ENCODE measurements around the gene DAD1. TPM values are rescaled to one million over a fixed set of nuclear protein-coding genes. Genes with fewer than 3 reads are reported as not detected.
A peak's percentile ranks its signal among the peaks of the same experiment; 100 is the strongest.

Gene DAD1
- polyA plus RNA-seq, 1 donor (not counting 4 experiments of a cell fraction or from before 2014, with no cell fraction given): 351 TPM

DNA sequence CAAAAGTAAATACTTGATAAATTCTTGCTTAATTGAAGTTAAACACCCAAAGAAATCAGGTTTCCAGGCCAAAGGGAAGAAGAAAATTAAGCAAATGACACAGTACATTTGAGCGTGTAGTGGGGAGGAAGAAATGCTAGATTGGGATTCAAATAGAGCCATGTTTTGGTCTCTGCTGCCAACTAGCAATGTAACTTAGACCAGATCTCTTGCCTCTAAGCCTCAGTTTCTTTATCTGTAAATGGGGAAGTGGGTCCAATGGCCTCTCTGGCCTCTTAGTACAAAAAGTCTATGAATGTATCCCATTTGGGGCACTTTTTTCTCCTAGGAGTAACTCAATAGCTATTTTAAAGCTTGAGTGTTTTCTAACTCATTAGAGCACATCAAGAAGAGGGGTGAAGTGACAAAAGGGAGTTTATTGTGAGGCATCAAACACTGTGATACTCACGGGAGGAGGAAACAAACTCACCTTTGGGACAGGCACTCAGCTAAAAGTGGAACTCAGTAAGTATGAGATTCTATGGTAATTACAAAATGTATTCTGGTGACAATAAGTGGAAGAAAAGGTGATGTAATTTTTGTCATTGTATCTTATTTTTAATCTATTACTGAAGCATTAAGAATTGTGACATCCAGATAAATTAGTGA is 55.8 kb downstream of the DAD1 start:
- TF ChIP-seq CTCF (optimal IDR thresholded peaks at IDR 0.05 in 1 of 3, IDR thresholded peaks at IDR 0.05 in 1 of 3, conservative IDR thresholded peaks at IDR 0.05 in 1 of 3; ENCODE audit: extremely low read depth in 1 of 3, insufficient read depth in 2 of 3, low read length in 3 of 3) (no peak), EZH2 (IDR thresholded peaks at IDR 0.05; ENCODE audit: low read length) (no peak)
- Histone ChIP-seq H3K9me1 (ENCODE audit: control insufficient read depth, extremely low read depth, insufficient read depth, low read length) (no peaks in the 10 kb centered on the region), H3K27ac (ENCODE audit: control insufficient read depth, insufficient read depth, low read length) (no peak overlapping the region), H3K36me3 (ENCODE audit: control insufficient read depth in 2 of 2, extremely low read depth in 1 of 2, insufficient read depth in 2 of 2, low read length in 2 of 2) (no peaks in the 10 kb centered on the region), H3K4me3 (ENCODE audit: control insufficient read depth in 2 of 3, extremely low read depth in 1 of 3, insufficient read depth in 2 of 3, low read depth in 1 of 3, low read length in 3 of 3) (no peak overlapping the region), H2AFZ (ENCODE audit: control insufficient read depth, low read length) (no peak overlapping the region), H3K79me2 (ENCODE audit: control insufficient read depth, insufficient read depth, low read length) (no peaks in the 10 kb centered on the region), H3K4me1 (ENCODE audit: control insufficient read depth, extremely low read depth, insufficient read depth, low read length) (peaks cover 21% of the 10 kb centered on the region), H3K9ac (ENCODE audit: control insufficient read depth, extremely low read depth, insufficient read depth, low read length) (no peak overlapping the region), H3K27me3 (ENCODE audit: control insufficient read depth, extremely low read depth, insufficient read depth, low read length) (no peaks in the 10 kb centered on the region), H3K4me2 (ENCODE audit: control insufficient read depth, extremely low read depth, insufficient read depth, low read depth, low read length) (no peak overlapping the region), H4K20me1 (ENCODE audit: control insufficient read depth, extremely low read depth, insufficient read depth, low read length) (no peaks in the 10 kb centered on the region), H3K9me3 (ENCODE audit: control insufficient read depth, low read depth, low read length) (no peaks in the 10 kb centered on the region)
- FAIRE-seq: no peak
- dilution Hi-C loops (cut with MboI; ENCODE audit: extremely low pct_ligation_motif_present, low sequenced_read_pairs): no loop called here
- no peak for DNase-seq (ENCODE audit: low read depth, low spot score)

GRCh38 chr14:22532345-22533056 is 56.5 kb downstream of the DAD1 start:
- Histone ChIP-seq H3K9me1 (ENCODE audit: control insufficient read depth, extremely low read depth, insufficient read depth, low read length) (no peaks in the 10 kb centered on the region), H3K4me1 (ENCODE audit: control insufficient read depth, extremely low read depth, insufficient read depth, low read length) (peaks cover 19% of the 10 kb centered on the region), H3K36me3 (ENCODE audit: control insufficient read depth in 2 of 2, extremely low read depth in 1 of 2, insufficient read depth in 2 of 2, low read length in 2 of 2) (no peaks in the 10 kb centered on the region), H2AFZ (ENCODE audit: control insufficient read depth, low read length) (no peak overlapping the region), H3K4me3 (ENCODE audit: control insufficient read depth in 2 of 3, extremely low read depth in 1 of 3, insufficient read depth in 2 of 3, low read depth in 1 of 3, low read length in 3 of 3) (no peak overlapping the region), H3K27ac (ENCODE audit: control insufficient read depth, insufficient read depth, low read length) (no peak overlapping the region), H3K4me2 (ENCODE audit: control insufficient read depth, extremely low read depth, insufficient read depth, low read depth, low read length) (peak overlapping the region; percentile 12), H3K79me2 (ENCODE audit: control insufficient read depth, insufficient read depth, low read length) (no peaks in the 10 kb centered on the region), H3K9me3 (ENCODE audit: control insufficient read depth, low read depth, low read length) (no peaks in the 10 kb centered on the region), H4K20me1 (ENCODE audit: control insufficient read depth, extremely low read depth, insufficient read depth, low read length) (no peaks in the 10 kb centered on the region), H3K27me3 (ENCODE audit: control insufficient read depth, extremely low read depth, insufficient read depth, low read length) (no peaks in the 10 kb centered on the region), H3K9ac (ENCODE audit: control insufficient read depth, extremely low read depth, insufficient read depth, low read length) (no peak overlapping the region)
- dilution Hi-C loops (cut with MboI; ENCODE audit: extremely low pct_ligation_motif_present, low sequenced_read_pairs): no loop called here
- FAIRE-seq (peak; percentile 46), DNase-seq (ENCODE audit: low read depth, low spot score) (no peak)
- TF ChIP-seq EZH2 (IDR thresholded peaks at IDR 0.05; ENCODE audit: low read length) (no peak), CTCF (optimal IDR thresholded peaks at IDR 0.05 in 1 of 3, IDR thresholded peaks at IDR 0.05 in 1 of 3, conservative IDR thresholded peaks at IDR 0.05 in 1 of 3; ENCODE audit: extremely low read depth in 1 of 3, insufficient read depth in 2 of 3, low read length in 3 of 3) (no peak)

Measured in keratinocyte (primary cell).